Central memory CD8-positive, alpha-beta T cell (primary cell): ENCODE measurements around the gene GNB2.
"Not testable (repeated sequence)": the region's sequence is repeated elsewhere in the genome, so short reads cannot be mapped to it uniquely, and the experiment has no call there.

Experiments used
- ATAC-seq: fragments of 150-1000 bp; cut with Tn5 transposase; replicated peaks from 2 replicates; pipeline ENCODE4 v1.10.0; 2022; ENCODE audit warnings: mild to moderate bottlenecking, moderate FRiP score, moderate number of reproducible peaks; ENCODE audit not compliant: poor library complexity, severe bottlenecking; ENCODE audit errors: extremely low read depth
- DNase-seq, 2 donors: peaks; one replicate each; pipeline ENCODE4 v3.0.0; 2021; ENCODE audit warnings: low spot score in 2 of 2
- H3K27ac Mint-ChIP-seq: one replicate; pipeline ENCODE4 v1.8.0; 2022; ENCODE audit warnings: low read depth, mild to moderate bottlenecking, moderate library complexity, mixed read lengths
- H3K27me3 Mint-ChIP-seq: one replicate; pipeline ENCODE4 v1.8.0; 2022; ENCODE audit warnings: mixed read lengths
- H3K36me3 Mint-ChIP-seq: one replicate; pipeline ENCODE4 v1.8.0; 2022; ENCODE audit warnings: mild to moderate bottlenecking, moderate library complexity, mixed read lengths; ENCODE audit not compliant: insufficient read depth
- H3K4me1 Mint-ChIP-seq: one replicate; pipeline ENCODE4 v1.8.0; 2022; ENCODE audit warnings: mixed read lengths
- H3K4me3 Mint-ChIP-seq: one replicate; pipeline ENCODE4 v1.8.0; 2022; ENCODE audit warnings: mild to moderate bottlenecking, moderate library complexity, mixed read lengths
- H3K9me3 Mint-ChIP-seq: one replicate; pipeline ENCODE4 v1.8.0; 2022; ENCODE audit warnings: mixed read lengths

GNB2 gene

DNA sequence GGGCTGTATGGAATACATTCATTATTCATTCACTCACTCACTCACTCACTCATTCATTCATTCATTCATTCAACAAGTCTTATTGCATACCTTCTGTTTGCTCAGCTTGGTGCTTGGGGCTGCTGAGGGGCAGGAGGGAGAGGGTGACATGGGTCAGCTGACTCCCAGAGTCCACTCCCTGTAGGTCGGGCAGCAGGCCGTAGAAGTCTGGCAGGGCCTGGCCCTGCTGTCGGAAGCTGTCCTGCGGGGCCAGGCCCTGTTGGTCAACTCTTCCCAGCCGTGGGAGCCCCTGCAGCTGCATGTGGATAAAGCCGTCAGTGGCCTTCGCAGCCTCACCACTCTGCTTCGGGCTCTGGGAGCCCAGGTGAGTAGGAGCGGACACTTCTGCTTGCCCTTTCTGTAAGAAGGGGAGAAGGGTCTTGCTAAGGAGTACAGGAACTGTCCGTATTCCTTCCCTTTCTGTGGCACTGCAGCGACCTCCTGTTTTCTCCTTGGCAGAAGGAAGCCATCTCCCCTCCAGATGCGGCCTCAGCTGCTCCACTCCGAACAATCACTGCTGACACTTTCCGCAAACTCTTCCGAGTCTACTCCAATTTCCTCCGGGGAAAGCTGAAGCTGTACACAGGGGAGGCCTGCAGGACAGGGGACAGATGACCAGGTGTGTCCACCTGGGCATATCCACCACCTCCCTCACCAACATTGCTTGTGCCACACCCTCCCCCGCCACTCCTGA is 49.1 kb downstream of the GNB2 start:
- no peak overlapping the region for H3K27ac Mint-ChIP-seq

GRCh38 chr7:100723732-100724275 is 50.3 kb downstream of the GNB2 start:
- H3K27me3 Mint-ChIP-seq = peaks cover 67% of the 10 kb centered on the region
- ATAC-seq (no peak), DNase-seq (no peak)
- H3K9me3 Mint-ChIP-seq = no peaks in the 10 kb centered on the region
- no peak overlapping the region for H3K27ac Mint-ChIP-seq
- H3K4me1 Mint-ChIP-seq = peaks cover 6% of the 10 kb centered on the region
- H3K36me3 Mint-ChIP-seq = no peaks in the 10 kb centered on the region
- H3K4me3 Mint-ChIP-seq = no peak overlapping the region

More for the DNA sequence above, 49.1 kb downstream of the GNB2 start:
- ATAC-seq (no peak), DNase-seq (no peak)
- Mint-ChIP-seq H3K9me3 (no peaks in the 10 kb centered on the region), H3K27me3 (peaks cover 58% of the 10 kb centered on the region), H3K4me3 (no peak overlapping the region), H3K36me3 (no peaks in the 10 kb centered on the region), H3K4me1 (peaks cover 6% of the 10 kb centered on the region)

DNA sequence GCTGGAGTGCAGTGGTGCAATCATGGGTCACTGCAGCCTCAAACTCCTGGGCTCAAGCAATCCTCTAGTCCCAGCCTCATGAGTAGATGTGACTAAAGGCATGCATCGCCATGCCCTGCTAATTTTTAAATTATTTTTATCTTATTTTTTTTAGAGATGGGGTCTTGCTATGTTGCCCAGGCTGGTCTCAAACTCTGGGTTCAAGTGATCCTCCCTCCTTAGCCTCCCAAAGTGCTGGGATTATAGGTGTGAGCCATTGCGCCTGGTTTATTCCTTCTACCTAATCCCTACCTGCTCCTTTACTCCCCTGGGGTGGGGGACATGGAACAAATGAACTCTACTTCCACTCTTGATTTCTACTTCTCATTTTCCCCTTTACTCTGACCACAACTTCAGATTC is 50.8 kb downstream of the GNB2 start:
- not testable (repeated sequence) for H3K4me3 Mint-ChIP-seq, H3K27ac Mint-ChIP-seq, H3K9me3 Mint-ChIP-seq, ATAC-seq, H3K36me3 Mint-ChIP-seq, DNase-seq, H3K4me1 Mint-ChIP-seq
- H3K27me3 Mint-ChIP-seq = peaks cover 63% of the 10 kb centered on the region

- no peak for DNase-seq
- Mint-ChIP-seq H3K4me3 (no peak overlapping the region), H3K27ac (no peak overlapping the region), H3K9me3 (no peaks in the 10 kb centered on the region), H3K36me3 (no peaks in the 10 kb centered on the region), H3K27me3 (peaks cover 41% of the 10 kb centered on the region), H3K4me1 (peaks cover 6% of the 10 kb centered on the region)
- ATAC-seq = no peak
These were observed 53.6 kb downstream of the GNB2 start for GRCh38 chr7:100726996-100727761.

GRCh38 chr7:100728196-100728595 is 54.7 kb downstream of the GNB2 start:
- Mint-ChIP-seq H3K4me1 (peaks cover 6% of the 10 kb centered on the region), H3K4me3 (no peak overlapping the region), H3K27ac (no peak overlapping the region), H3K9me3 (no peaks in the 10 kb centered on the region), H3K27me3 (peaks cover 31% of the 10 kb centered on the region), H3K36me3 (no peaks in the 10 kb centered on the region)
- DNase-seq (no peak), ATAC-seq (no peak)
